NCI-H524 treated with DMSO at 0.1 percent for 48 hours (cell line): ENCODE results near the gene SLC6A18.
"Not testable (repeated sequence)": the region's sequence is repeated elsewhere in the genome, so short reads cannot be mapped to it uniquely, and the experiment has no call there.

Experiments used
- DNase-seq: peaks from one replicate; lab custom pipeline; 2025; lab: John Stamatoyannopoulos, UW

The SLC6A18 gene

DNA sequence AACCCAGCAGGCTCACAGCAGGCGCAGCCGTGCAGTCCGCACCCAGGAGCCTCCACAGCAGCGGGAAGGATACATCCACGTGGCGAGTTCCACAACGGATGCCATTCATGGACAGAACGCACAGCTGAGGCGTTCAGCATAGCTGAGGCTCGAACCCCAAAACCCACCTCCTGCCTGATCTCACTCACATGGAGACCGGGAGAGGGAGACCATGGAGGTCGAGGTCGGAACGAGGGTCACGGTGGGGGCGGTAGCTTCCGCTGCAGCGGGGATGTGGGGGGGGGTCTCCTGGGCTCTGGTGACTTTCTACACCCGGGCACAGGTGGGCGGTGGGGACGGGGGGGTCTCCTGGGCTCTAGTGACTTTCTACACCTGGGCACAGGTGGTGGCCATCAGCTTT lies 52.1 kb downstream of the SLC6A18 start:
- no peak for DNase-seq

DNA sequence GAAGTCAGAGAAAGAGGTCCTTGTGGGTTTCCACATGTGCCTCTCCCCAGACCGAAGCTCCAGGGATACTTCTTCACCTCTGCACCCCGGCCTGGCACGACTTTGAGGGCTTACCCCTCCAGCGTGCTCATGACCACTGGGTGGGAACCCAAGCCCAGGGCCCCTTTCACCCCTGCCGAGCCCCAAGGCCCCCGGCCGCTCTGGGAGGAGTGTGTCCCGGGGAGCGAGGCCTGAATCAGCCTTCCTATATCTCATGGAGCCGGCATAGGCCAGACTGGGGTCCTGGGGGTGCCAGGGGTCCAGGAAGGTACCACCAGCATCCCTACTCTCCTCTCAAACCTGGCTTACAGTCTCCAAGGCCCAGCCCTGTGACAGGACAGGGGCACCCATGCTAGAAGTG lies 52.6 kb downstream of the SLC6A18 start:
- no peak for DNase-seq

DNA sequence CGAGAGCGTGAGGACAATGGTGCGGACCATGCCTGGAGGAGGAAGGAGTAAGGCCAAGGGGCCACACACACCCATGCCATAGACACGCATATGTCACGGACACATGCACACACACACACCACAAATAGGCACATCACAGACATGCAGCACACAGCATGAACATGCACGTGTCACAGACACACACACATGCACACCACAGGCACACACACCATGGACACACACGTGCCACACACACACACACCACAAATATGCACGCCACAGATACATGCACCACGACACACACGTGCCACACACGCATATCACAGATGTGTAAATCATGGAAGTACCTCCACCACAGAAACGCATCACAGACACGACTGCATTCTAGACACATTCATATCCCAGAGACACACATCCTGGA lies 53.0 kb downstream of the SLC6A18 start:
- no peak for DNase-seq

GRCh38 chr5:1278656-1279442 lies 53.7 kb downstream of the SLC6A18 start:
- DNase-seq, result no peak

DNA sequence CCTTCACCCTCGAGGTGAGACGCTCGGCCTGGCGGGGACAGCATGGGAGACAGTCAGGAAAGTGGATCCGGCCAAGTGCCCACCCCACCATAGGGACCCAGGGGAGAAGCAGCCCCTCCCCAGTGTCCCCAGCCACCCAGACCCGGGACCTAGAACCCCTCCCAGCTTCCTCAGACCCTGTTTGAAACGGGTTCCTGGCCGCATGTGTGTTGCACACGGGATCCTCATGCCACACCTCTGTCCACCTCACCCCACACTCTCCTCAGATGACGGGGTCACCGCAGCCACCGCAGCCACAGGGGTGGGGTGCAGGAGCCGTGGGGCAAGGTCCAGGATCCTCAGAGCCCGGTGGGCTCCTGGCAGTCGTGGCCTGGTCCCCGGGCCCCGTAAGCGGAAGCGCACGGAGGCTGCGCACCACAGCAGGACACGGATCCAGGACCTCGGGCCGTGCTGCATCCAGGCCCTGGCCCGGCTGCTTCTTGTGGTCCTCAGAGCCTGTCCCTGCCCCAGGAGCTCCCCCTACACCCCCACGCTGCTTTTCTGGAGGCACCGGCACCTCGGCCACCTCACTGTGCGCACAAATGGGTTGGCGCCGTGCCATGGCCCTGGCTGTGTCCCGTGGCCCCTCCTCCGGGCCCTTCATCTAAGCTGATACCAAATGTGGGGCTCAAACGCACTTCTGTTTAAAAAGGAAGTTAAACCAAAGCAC lies 54.4 kb downstream of the SLC6A18 start:
- DNase-seq, result no peak

DNA sequence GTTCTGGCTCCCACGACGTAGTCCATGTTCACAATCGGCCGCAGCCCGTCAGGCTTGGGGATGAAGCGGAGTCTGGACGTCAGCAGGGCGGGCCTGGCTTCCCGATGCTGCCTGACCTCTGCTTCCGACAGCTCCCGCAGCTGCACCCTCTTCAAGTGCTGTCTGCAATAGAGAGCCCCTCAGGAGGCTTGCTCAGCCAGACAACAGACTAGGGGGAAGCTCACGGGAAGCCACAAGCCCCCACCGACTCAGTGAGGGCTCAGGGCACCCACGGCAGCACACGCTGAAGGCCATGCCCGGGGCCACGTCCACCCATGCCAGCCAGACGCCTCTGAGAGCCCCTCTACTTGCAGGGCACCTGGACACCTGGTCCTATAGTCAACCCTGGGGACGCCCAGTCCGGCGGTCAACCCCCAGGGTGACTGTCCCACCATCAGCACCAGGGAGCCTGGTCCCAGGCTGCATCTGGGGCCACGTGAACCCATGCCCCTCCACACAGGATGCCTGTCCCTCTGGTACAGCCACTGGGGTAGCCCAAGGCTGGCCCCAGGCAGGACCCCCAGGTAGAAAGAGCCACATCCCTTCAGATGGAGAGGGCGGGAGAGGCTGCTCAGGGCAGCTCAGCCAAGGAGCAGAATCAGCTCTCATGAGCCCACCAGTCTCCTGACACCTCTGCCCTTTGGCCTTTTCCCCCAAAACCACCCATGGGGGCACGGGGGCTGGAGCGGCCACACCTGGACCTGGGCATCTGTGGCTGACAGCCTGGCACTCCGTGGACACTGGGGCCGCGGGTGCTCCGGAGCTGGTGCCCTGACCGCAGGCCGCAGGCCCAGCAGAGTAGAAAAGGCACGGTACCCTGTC lies 55.2 kb downstream of the SLC6A18 start:
- DNase-seq, result no peak

- no peak for DNase-seq
Observed at GRCh38 chr5:1281038-1281882, 56.1 kb downstream of the SLC6A18 start.

GRCh38 chr5:1282131-1282992 lies 57.2 kb downstream of the SLC6A18 start:
- no peak for DNase-seq

- DNase-seq, result not testable (repeated sequence)
Observed at GRCh38 chr5:1282993-1283728, 58.0 kb downstream of the SLC6A18 start.

- not testable (repeated sequence) for DNase-seq
Observed at GRCh38 chr5:1283729-1284041, 58.5 kb downstream of the SLC6A18 start.

- not testable (repeated sequence) for DNase-seq
Observed at GRCh38 chr5:1284336-1284970, 59.3 kb downstream of the SLC6A18 start.

DNA sequence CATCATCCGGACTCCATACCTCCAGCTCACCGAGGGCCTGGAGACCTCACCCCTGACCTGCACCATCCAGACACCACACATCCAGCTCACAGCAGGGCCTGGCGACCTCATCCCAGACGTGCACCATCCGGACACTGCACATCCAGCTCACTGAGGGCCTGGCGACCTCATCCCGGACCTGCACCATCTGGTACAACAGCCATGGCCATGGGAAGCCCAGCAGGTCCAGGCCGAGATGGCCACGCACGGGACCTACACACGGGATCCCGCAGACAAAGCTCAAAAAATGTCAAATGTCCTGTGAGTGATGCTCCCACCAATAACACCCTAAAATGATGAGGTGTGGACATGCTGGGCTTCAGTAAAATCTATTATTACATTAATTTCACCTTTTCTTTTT lies 60.0 kb downstream of the SLC6A18 start:
- no peak for DNase-seq

GRCh38 chr5:1285883-1286291 lies 60.7 kb downstream of the SLC6A18 start:
- DNase-seq, result no peak

DNA sequence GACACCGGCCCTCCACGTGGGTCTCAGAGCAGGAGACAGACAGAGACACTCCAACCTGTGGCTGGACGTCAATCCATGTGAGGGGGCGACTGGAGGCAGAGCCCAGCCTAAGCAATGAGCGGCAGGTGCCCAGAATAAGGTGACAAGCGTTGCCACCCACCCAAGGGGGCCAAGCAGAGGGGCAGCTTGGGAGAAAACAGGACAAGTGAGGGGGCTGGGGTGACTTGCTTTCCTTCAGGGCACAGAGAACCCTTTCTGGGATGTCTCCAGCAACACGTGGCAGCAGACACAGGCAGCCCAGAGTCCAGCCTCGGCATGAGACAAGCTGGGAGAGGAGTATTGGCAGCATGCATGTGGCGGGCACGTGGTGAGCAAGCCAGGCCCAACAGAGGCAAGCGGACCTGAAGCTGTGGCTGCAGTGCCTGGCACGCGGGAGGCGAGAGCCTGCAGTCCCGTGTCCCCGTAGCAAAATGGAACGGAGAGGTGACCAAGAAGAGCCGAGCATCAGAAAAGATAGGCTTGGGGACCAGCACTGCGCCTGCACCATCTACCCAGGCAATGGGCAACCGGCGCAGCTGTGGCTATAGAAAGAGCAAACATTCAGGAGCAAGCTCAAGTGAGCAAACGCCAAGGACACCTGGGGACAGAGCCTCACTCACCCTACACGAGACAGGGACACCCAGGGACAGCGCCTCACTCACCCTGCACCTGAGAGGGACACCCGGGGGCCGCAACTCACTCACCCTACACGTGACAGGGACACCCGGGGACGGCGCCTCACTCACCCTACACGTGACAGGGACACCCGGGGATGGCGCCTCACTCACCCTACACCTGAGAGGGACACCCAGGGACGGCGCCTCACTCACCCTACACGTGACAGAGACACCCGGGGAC lies 63.5 kb downstream of the SLC6A18 start:
- no peak for DNase-seq

- DNase-seq, result not testable (repeated sequence)
Observed at GRCh38 chr5:1289559-1289958, 64.4 kb downstream of the SLC6A18 start.

GRCh38 chr5:1290956-1291355 lies 65.8 kb downstream of the SLC6A18 start:
- not testable (repeated sequence) for DNase-seq

GRCh38 chr5:1291611-1292080 lies 66.5 kb downstream of the SLC6A18 start:
- no peak for DNase-seq

DNA sequence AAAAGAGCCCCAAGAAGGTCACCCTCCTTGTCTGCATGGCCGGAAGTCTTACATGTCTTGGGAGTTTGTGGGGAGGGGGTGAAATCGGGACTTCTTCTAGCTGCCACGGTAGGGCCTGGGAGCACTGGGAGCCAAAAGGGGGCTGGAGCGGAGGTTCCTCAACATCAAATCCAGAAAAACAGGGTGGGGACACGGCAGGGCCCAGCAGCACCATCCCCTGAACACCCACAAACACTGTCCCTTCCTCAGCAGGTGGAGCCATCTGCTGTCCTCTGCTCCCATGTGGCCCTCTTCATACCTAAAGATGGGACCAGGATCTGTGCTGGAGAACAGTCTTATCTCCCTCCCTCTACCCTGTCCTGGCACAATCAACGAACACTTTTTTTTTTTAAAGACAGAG lies 67.0 kb downstream of the SLC6A18 start:
- no peak for DNase-seq
